HG02610 (cell line): ENCODE results near the gene FLII.
"Not testable (repeated sequence)": the region's sequence is repeated elsewhere in the genome, so short reads cannot be mapped to it uniquely, and the experiment has no call there.

Experiments
- ATAC-seq: cut with Tn5 transposase; IDR thresholded peaks from one replicate; pipeline ENCODE4 v1.9.1; 2021; ENCODE audit warnings: mild to moderate bottlenecking, moderate library complexity; ENCODE audit not compliant: unreplicated experiment

The FLII gene

DNA sequence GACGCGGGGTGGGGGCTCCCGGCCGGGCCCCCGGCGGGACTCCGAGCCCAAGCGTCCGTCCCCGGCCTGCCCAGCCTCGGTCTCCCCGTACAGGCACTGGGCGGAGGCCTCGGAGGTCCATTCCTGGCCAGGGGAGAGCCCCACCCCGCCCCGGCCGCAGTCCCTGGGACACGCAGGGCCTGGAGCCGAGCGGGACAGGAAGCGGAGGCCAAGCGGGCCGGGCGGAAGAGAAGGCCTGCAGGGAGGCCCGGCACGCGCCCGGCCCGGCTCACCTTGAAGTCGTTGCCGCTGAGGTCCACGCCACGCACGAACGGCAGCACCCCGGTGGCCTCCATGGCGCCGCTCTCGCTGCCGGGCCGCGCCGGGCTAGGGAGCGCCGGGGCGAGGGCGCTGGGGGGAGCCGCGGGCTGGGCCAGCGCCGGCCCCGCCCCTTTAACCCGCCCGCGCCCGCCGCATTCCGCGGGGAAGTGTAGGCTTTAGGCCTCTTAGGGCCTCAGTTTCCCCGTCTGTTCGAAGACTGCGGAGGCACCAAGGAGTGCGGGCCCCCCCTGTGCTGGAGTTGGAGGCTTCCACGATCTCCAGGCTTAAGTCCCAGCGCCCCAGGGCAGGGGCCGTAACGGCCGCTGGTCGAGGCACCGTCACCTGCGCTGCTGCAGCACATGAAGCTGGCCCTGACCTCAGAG is at the start of gene FLII:
Gene FLII, minus strand, starts transcription at position 383 of the 683 bp plus-strand sequence. Its CDS starts 48 bp downstream, at position 335.
- peak; percentile 32 for ATAC-seq

DNA sequence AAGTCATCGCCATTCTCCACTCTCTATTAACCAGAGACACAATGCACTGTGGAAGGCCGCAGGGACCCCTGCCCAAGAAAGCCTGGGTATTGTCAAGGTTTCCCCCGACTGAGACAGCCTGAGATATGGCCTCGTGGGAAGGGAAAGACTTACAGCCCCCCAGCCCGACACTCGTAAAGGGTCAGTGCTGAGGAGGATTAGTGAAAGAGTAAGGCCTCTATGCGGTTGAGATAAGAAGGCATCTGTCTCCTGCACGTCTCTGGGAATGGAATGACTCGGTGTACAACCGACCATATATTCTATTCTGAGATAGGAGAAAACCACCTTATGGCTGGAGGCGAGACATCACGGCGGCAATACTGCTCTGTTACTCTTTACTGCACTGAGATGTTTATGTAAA is 44.7 kb upstream of the FLII start:
- ATAC-seq: not testable (repeated sequence)

DNA sequence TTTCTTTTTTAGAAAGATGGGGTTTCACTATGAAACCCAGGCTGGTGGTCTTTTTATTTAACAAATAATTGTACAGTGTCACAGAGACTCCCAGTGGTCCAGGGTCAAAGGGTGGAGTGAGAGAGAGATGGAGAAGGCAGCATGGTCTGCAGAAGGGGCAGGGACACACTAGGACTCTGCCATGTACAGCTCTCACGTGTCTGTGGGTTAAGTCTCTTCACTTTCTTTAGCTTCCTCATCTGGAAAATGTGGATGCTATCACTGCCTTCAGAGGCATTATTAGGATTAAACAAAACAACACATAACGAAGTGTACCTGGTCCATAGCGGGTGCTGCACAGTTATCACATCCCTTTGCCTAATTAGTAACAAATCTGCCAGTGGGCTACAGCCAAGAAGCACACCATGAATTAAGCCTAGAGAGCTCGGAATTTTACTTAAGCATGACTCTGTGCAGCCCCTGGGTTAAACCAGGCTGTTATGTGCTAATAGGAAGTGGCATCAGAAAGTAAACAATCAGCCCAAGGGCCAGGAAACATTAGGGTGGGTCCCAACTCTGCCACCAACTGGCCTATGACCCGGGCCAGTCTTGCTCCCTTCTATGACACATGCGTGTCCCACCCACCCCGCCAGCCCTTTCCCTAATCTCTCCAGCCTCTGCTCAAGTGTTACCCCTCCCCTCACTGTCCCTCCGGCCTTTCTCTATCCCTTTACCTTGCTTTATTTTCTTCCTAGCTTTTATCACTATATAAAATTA is 42.4 kb upstream of the FLII start:
- no peak for ATAC-seq

DNA sequence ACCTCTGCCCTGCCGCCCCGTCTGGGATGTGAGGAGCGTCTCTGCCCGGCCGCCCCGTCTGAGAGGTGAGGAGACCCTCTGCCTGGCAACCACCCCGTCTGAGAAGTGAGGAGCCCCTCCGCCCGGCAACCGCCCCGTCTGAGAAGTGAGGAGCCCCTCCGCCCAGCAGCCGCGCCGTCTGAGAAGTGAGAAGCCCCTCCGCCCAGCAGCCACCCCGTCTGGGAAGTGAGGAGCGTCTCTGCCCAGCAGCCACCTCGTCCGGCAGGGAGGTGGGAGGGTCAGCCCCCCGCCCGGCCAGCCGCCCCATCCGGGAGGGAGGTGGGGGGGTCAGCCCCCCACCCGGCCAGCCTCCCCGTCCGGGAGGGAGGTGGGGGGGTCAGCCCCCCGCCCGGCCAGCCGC is 39.5 kb upstream of the FLII start:
- not testable (repeated sequence) for ATAC-seq

GRCh38 chr17:18291718-18292540 is 33.4 kb upstream of the FLII start:
- ATAC-seq: no peak

GRCh38 chr17:18285296-18285695 is 26.8 kb upstream of the FLII start:
- ATAC-seq: no peak

DNA sequence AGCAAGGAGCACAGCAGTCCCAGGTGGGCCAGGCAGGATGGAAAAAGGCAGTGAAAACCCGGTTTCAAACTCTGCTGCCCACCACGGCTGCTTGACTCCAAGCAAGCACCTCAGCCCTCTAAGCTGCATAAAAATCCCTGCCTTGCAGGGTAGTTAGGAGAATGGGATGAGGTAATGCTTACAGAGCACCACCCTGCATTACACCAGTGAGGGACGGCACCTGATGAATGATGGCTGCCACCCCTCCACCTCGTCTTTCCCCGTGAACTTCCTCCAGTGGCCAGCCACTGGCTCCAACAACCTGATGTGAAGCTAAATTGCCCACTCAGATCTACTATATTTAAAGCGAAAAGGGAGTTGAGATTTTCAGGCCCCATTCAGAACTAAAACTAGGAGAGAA is 23.2 kb upstream of the FLII start:
- no peak for ATAC-seq

GRCh38 chr17:18280766-18281371 is 22.3 kb upstream of the FLII start:
- ATAC-seq: no peak

DNA sequence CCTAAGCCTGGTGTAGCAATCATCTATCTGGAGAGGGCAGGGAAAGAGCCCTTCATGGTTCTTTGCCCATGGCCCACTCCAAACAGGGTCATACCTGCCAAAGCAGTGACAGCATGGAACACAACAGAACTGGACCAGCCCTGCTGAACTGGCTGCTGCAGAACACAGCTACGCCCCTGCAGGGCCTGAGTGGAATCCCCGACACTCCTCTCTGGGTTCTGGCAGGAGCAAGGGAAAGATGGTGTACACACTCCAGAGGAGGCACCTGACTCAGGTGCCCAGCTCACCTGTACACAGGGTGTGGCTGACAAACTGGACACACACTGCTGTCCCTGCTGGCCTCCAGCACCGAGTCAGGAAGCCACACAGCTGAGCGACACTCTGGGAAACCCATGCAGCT is 21.7 kb upstream of the FLII start:
- no peak for ATAC-seq

GRCh38 chr17:18278867-18279266 is 20.3 kb upstream of the FLII start:
- no peak for ATAC-seq

DNA sequence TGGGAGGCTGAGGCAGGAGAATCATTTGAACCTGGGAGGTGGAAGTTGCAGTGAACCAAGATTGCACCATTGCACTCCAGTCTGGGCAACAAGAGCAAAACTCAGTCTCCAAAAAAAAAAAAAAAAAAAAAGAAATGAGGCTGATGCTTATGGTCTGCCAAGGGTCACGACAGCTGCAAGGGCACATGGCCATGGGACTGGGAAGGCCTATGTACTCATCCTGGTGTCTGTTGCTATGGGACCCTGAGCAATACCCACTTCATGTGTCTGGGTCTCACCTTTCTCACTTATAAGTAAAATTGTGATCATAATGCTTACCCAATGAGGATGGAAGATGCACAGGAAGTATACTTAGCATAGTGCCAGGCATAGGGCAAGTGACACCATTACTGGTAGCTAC is 18.5 kb upstream of the FLII start:
- no peak for ATAC-seq

GRCh38 chr17:18270046-18270931 is 11.8 kb upstream of the FLII start:
- ATAC-seq: no peak

DNA sequence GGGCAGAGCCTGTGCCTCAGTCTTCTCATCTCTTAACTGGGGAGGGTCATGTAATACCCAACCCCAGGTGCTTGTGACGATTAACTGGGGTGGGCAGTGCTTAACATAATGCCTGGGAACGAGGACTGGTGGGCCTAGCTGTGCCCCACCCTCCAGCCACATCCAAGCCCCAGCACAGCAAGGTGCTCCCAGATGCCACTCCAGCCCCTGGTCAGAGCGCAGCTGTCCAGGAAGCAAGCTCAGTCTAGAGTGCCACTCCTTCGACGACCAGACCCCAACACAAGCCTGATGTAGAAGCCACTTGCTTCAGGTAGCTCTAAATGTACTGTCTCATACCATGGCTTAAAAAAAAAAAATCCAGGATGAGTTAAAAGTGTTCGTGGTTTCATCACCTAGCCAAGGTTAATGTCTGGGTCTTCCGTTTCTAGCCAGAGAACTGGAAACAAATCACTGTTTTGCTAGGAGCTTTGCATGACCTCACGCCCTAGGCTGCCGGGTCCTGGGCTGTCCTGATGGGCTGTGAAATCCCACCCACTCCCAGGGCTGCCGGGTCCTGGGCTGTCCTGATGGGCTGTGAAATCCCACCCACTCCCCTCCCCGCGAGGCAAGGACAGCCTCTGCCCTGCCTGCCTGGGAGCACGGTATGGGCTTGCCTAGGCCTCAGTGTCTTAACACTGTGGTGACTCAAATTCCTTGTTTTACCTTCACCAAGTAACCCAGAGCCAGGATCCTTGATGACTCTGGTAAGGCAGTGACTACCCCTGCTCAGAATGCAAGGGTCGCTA is 9.6 kb upstream of the FLII start:
- ATAC-seq: no peak

GRCh38 chr17:18267366-18267765 is 8.8 kb upstream of the FLII start:
- no peak for ATAC-seq

GRCh38 chr17:18263885-18264682 is 5.5 kb upstream of the FLII start:
- no peak for ATAC-seq

GRCh38 chr17:18262641-18263040 is 4.1 kb upstream of the FLII start:
- ATAC-seq: no peak

GRCh38 chr17:18262111-18262510 is 3.6 kb upstream of the FLII start:
- no peak for ATAC-seq

- no peak for ATAC-seq
These were observed 3.1 kb upstream of the FLII start for GRCh38 chr17:18261659-18262058.

GRCh38 chr17:18261146-18261515 is 2.6 kb upstream of the FLII start:
- no peak for ATAC-seq
